NCI-H2171 treated with DMSO at 0.1 percent for 48 hours (cell line): ENCODE results near the gene MYCBP2.

Experiments
- DNase-seq: peaks from one replicate; lab custom pipeline; 2025; lab: John Stamatoyannopoulos, UW

MYCBP2 gene

GRCh38 chr13:77093735-77094134 lies 233.2 kb downstream of the MYCBP2 start:
- no peak for DNase-seq

- no peak for DNase-seq
Measured at GRCh38 chr13:77084755-77085154, 242.1 kb downstream of the MYCBP2 start.

- no peak for DNase-seq
Measured at GRCh38 chr13:77079902-77080413, 246.9 kb downstream of the MYCBP2 start.

GRCh38 chr13:77067519-77067918 lies 259.4 kb downstream of the MYCBP2 start:
- no peak for DNase-seq

GRCh38 chr13:77065461-77066147 lies 261.3 kb downstream of the MYCBP2 start:
- no peak for DNase-seq

- no peak for DNase-seq
Measured at GRCh38 chr13:77062097-77062496, 264.8 kb downstream of the MYCBP2 start.

- no peak for DNase-seq
Measured at GRCh38 chr13:77061362-77061761, 265.5 kb downstream of the MYCBP2 start.

- no peak for DNase-seq
Measured at GRCh38 chr13:77056886-77057285, 270.0 kb downstream of the MYCBP2 start.

GRCh38 chr13:77056382-77056781 lies 270.5 kb downstream of the MYCBP2 start:
- no peak for DNase-seq

GRCh38 chr13:77055158-77055557 lies 271.7 kb downstream of the MYCBP2 start:
- no peak for DNase-seq

GRCh38 chr13:77053192-77053591 lies 273.7 kb downstream of the MYCBP2 start:
- no peak for DNase-seq

GRCh38 chr13:77048681-77049080 lies 278.2 kb downstream of the MYCBP2 start:
- DNase-seq = no peak

GRCh38 chr13:77047649-77048343 lies 279.1 kb downstream of the MYCBP2 start:
- DNase-seq = no peak

- no peak for DNase-seq
Measured at GRCh38 chr13:77042566-77043177, 284.2 kb downstream of the MYCBP2 start.

- no peak for DNase-seq
Measured at GRCh38 chr13:77040835-77041234, 286.1 kb downstream of the MYCBP2 start.

- DNase-seq = no peak
Measured at GRCh38 chr13:77040076-77040475, 286.8 kb downstream of the MYCBP2 start.

- DNase-seq = no peak
Measured at GRCh38 chr13:77038907-77039480, 287.9 kb downstream of the MYCBP2 start.

- DNase-seq = no peak
Measured at GRCh38 chr13:77036279-77036678, 290.6 kb downstream of the MYCBP2 start.

- no peak for DNase-seq
Measured at GRCh38 chr13:77034881-77035280, 292.0 kb downstream of the MYCBP2 start.

GRCh38 chr13:77033717-77034302 lies 293.1 kb downstream of the MYCBP2 start:
- DNase-seq = no peak

GRCh38 chr13:77031656-77032243 lies 295.1 kb downstream of the MYCBP2 start:
- DNase-seq = peak; percentile 37

GRCh38 chr13:77029436-77029835 lies 297.5 kb downstream of the MYCBP2 start:
- no peak for DNase-seq
